Endothelial cell of umbilical vein (primary cell): ENCODE results near the gene GNAQ.

Experiments
- EZH2 ChIP-seq: IDR thresholded peaks from 2 replicates; pipeline ENCODE4 v1.6.1; 2012; ENCODE audit warnings: borderline replicate concordance, low read depth, mild to moderate bottlenecking, moderate library complexity, low read length, inconsistent platforms; ENCODE audit not compliant: severe bottlenecking
- GATA2 ChIP-seq: IDR thresholded peaks from 2 replicates; pipeline ENCODE4 v1.7.0; 2011; ENCODE audit warnings: low read depth, mild to moderate bottlenecking, moderate library complexity, mixed read lengths, low read length; ENCODE audit not compliant: insufficient read length, insufficient read depth
- JUN ChIP-seq: IDR thresholded peaks from 2 replicates; pipeline ENCODE4 v1.6.1; 2011; ENCODE audit warnings: borderline replicate concordance, low read depth; ENCODE audit not compliant: insufficient read length, insufficient read depth
- MYC ChIP-seq: IDR thresholded peaks from one replicate; pipeline ENCODE4 v1.6.1; 2011; ENCODE audit warnings: mild to moderate bottlenecking, low read depth, low read length
- POLR2A ChIP-seq: IDR thresholded peaks from 2 replicates; pipeline ENCODE4 v1.6.1; 2012; ENCODE audit warnings: low read depth, mild to moderate bottlenecking, control low read depth, low read length
- POLR2AphosphoS5 ChIP-seq: IDR thresholded peaks from 2 replicates; pipeline ENCODE4 v1.6.1; 2012; ENCODE audit warnings: low read depth, mild to moderate bottlenecking, control low read depth, low read length, moderate library complexity; ENCODE audit not compliant: insufficient read depth
- TF ChIP-seq, protein P1 (sequence below), 2 donors: IDR thresholded peaks; 1 replicate in 1 of 2; 2 replicates in 1 of 2; pipeline ENCODE4 v1.5.1; 2011; ENCODE audit warnings: low read length in 2 of 2, mild to moderate bottlenecking in 2 of 2, moderate library complexity in 2 of 2, control low read depth in 1 of 2, inconsistent platforms in 1 of 2, low read depth in 1 of 2; ENCODE audit not compliant: insufficient read depth in 1 of 2; ENCODE audit errors: extremely low read depth in 1 of 2

DNA sequence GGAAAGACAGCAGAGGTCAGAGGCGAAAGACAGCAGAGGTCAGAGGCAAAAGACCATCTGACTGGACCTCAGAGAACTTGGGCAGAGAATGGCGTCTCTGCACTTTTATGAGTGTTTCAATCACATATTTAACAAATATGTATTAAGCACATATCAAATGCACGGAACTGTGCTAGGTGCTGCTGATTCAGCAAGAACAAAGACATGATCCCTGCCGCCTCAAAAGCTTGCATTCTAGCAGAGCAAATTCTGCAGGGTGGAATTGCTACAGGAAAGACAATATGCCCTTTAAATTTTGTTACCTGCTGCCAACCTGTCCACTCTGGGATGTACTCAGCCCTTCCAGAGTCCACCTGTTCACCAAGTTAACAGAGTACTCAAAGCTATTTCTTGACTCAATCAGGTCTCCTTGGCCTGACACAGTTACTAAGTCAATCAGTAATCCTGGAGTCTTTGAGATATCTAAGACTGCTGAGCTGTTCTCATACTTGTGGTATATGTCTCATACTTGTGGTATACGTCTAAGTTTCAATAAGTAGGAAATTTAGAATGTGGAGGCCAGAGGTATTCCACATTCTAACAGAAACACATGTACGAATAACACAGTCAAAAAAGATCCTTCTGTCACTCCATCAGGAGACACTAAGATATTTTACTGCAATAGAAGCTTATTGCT lies 131.8 kb downstream of the GNAQ start:
- TF ChIP-seq, protein P1, sequence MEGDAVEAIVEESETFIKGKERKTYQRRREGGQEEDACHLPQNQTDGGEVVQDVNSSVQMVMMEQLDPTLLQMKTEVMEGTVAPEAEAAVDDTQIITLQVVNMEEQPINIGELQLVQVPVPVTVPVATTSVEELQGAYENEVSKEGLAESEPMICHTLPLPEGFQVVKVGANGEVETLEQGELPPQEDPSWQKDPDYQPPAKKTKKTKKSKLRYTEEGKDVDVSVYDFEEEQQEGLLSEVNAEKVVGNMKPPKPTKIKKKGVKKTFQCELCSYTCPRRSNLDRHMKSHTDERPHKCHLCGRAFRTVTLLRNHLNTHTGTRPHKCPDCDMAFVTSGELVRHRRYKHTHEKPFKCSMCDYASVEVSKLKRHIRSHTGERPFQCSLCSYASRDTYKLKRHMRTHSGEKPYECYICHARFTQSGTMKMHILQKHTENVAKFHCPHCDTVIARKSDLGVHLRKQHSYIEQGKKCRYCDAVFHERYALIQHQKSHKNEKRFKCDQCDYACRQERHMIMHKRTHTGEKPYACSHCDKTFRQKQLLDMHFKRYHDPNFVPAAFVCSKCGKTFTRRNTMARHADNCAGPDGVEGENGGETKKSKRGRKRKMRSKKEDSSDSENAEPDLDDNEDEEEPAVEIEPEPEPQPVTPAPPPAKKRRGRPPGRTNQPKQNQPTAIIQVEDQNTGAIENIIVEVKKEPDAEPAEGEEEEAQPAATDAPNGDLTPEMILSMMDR (IDR thresholded peaks at IDR 0.05; ENCODE audit: extremely low read depth in 1 of 2, insufficient read depth in 1 of 2, low read depth in 1 of 2, low read length in 2 of 2): no peak
- no peak for TF ChIP-seq EZH2
- TF ChIP-seq POLR2AphosphoS5: no peak
- TF ChIP-seq POLR2A: no peak
- TF ChIP-seq JUN: no peak
- TF ChIP-seq GATA2: no peak
- no peak for TF ChIP-seq MYC
